ENCODE results near the gene MAP3K5. TPM values are rescaled to one million over a fixed set of nuclear protein-coding genes. Genes with fewer than 3 reads are reported as not detected.
A peak's percentile ranks its signal among the peaks of the same experiment; 100 is the strongest.

MAP3K5 gene
- total and polyA plus RNA-seq, 2 of the 8 experiments (the other 6 are each of a cell fraction or from before 2014, with no cell fraction given): 0.63 to 2.6 TPM

GRCh38 chr6:136822046-136822375 lies 29.7 kb upstream of the MAP3K5 start:
- H3K4me2 ChIP-seq (ENCODE audit: insufficient read depth in 1 of 2, low read depth in 2 of 2, low read length in 2 of 2): peak overlapping the region; percentile 76 to 92
- peak overlapping the region; percentile 46 to 91 (median 75) for H3K9ac ChIP-seq (replicated peaks in 1 of 4; ENCODE audit: extremely low read depth in 1 of 4, low read depth in 3 of 4, low read length in 3 of 4)
- H3K23me2 ChIP-seq (ENCODE audit: low read depth, low read length): peaks cover 9% of the 10 kb centered on the region; the same call in 1 of the 2 replicates
- H3K79me2 ChIP-seq (ENCODE audit: control insufficient read depth in 1 of 2, insufficient read depth in 2 of 2, low read length in 2 of 2): no peaks in the 10 kb centered on the region; a peak in 1 of 4 replicates
- peak overlapping the region; percentile 56 to 81 (median 60) for H3K4me3 ChIP-seq (ENCODE audit: extremely low read depth in 1 of 4, insufficient read depth in 2 of 4, low read depth in 3 of 4, low read length in 4 of 4)
- peak overlapping the region; percentile 10 for H4K5ac ChIP-seq (ENCODE audit: insufficient read length, low read depth, low read length)
- no peak overlapping the region for H2BK15ac ChIP-seq (ENCODE audit: low read length)
- DNase-seq (ENCODE audit: low read depth in 1 of 2, low spot score in 2 of 2) (peak in 1 of 2 experiments; percentile 48), FAIRE-seq (no peak)
- no peak overlapping the region for H3K14ac ChIP-seq (ENCODE audit: insufficient read length)
- no peak overlapping the region for H3K23ac ChIP-seq (ENCODE audit: insufficient read length)
- no peak overlapping the region for H2AK5ac ChIP-seq (ENCODE audit: low read depth, low read length)
- H3K36me3 ChIP-seq (ENCODE audit: control insufficient read depth in 2 of 4, insufficient read depth in 4 of 4, low read length in 3 of 4): peaks cover 0 to 16% (median 6%) of the 10 kb centered on the region in 4 experiments; a peak in 4 of 8 replicates
- H3K56ac ChIP-seq (replicated peaks; ENCODE audit: insufficient read length, low read depth, low read length): no peak overlapping the region
- no peaks in the 10 kb centered on the region for H4K20me1 ChIP-seq (replicated peaks in 1 of 2; ENCODE audit: control insufficient read depth in 1 of 2, insufficient read depth in 2 of 2, low read length in 2 of 2)
- H3K18ac ChIP-seq (ENCODE audit: extremely low read depth, low read length): 0 out of 2 replicates have a peak overlapping the region, but pooled peaks have one; percentile 64
- H2BK20ac ChIP-seq (ENCODE audit: low read length): no peak overlapping the region
- no peak for TF ChIP-seq EZH2 (IDR thresholded peaks at IDR 0.05; ENCODE audit: low read depth, low read length, severe bottlenecking)
- no peak for TF ChIP-seq TAF7 (optimal IDR thresholded peaks at IDR 0.05; ENCODE audit: borderline replicate concordance, low read depth, low read length)
- no peak for TF ChIP-seq KDM1A (IDR thresholded peaks at IDR 0.05; ENCODE audit: borderline replicate concordance, low read length)
- no peak for TF ChIP-seq GABPA (IDR thresholded peaks at IDR 0.05; ENCODE audit: borderline replicate concordance, insufficient read depth, low read length)
- TF ChIP-seq ZNF274 (IDR thresholded peaks at IDR 0.05; ENCODE audit: borderline replicate concordance, extremely low read depth, low read length): no peak
- TF ChIP-seq ATF2 (IDR thresholded peaks at IDR 0.05; ENCODE audit: low read length): no peak
- TF ChIP-seq POU5F1 (IDR thresholded peaks at IDR 0.05; ENCODE audit: low read depth, low read length): no peak
- TF ChIP-seq ASH2L (IDR thresholded peaks at IDR 0.05; ENCODE audit: low read length): no peak
- no peak for TF ChIP-seq RXRA (IDR thresholded peaks at IDR 0.05; ENCODE audit: insufficient read depth, low read depth, low read length)
- TF ChIP-seq YY1 (IDR thresholded peaks at IDR 0.05; ENCODE audit: low read depth, low read length): no peak
- no peak for TF ChIP-seq CREB1 (IDR thresholded peaks at IDR 0.05)
- no peak for TF ChIP-seq EGR1 (IDR thresholded peaks at IDR 0.05; ENCODE audit: borderline replicate concordance, low read depth, low read length)
- H2AFZ ChIP-seq (ENCODE audit: low read length): peak overlapping the region; percentile 95
- H2BK12ac ChIP-seq (ENCODE audit: low read depth, low read length): peak overlapping the region; percentile 91; the same call in 1 of the 2 replicates
- H3K79me1 ChIP-seq (ENCODE audit: low read depth, low read length): no peaks in the 10 kb centered on the region; the same call in 1 of the 2 replicates
- H4K8ac ChIP-seq (ENCODE audit: extremely low read depth, insufficient read depth, low read length): peak overlapping the region; percentile 72; the same call in 1 of the 2 replicates
- no peak overlapping the region for H2BK120ac ChIP-seq (replicated peaks; ENCODE audit: low read depth, low read length)
- H3K27ac ChIP-seq (ENCODE audit: low read depth, low read length): peak overlapping the region; percentile 84; the same call in 1 of the 2 replicates
- H2BK5ac ChIP-seq (ENCODE audit: low read depth, low read length): peak overlapping the region; percentile 92
- ChIA-PET POLR2A (ENCODE audit: partially characterized antibody) (interaction anchor here (0.6 to 2.4 kb wide), 4 partner anchors 10 to 33 kb away, joined by 3 to 7 read pairs (median 4); partner anchors contain the start of gene MAP3K5), CTCF (ENCODE audit: partially characterized antibody) (interaction anchor here (0.5 to 0.8 kb wide), 2 partner anchors 11 to 595 kb away, joined by 3 to 4 read pairs; no protein-coding TSS in a partner anchor)
- 29% methylated on average over 11 of the region's 11 CpGs; no CpG with 5 or more reads in 1 of the 2 experiments for WGBS, 2 experiments (ENCODE audit: extremely low coverage in 1 of 2, insufficient coverage in 1 of 2, insufficient read length in 1 of 2, insufficient replicate concordance in 2 of 2, low coverage in 1 of 2, low lambda C conversion rate in 2 of 2, missing lambda C conversion rate in 1 of 2)
- no peaks in the 10 kb centered on the region; a peak in 2 of 7 replicates for H3K27me3 ChIP-seq (replicated peaks in 1 of 4; ENCODE audit: control insufficient read depth in 3 of 4, extremely low read depth in 1 of 4, insufficient read depth in 3 of 4, low read length in 3 of 4)
- H3K4me1 ChIP-seq (replicated peaks in 1 of 4; ENCODE audit: control insufficient read depth in 3 of 4, insufficient read depth in 4 of 4, low read length in 3 of 4): peaks cover 0 to 7% (median 3%) of the 10 kb centered on the region in 4 experiments; a peak in 3 of 7 replicates
- H3K9me3 ChIP-seq (ENCODE audit: insufficient read depth in 2 of 2, low read depth in 1 of 2, low read length in 1 of 2): no peaks in the 10 kb centered on the region
- no peak overlapping the region for H4K91ac ChIP-seq (replicated peaks; ENCODE audit: insufficient read length, low read length)
- H3K4ac ChIP-seq (replicated peaks; ENCODE audit: insufficient read length, low read depth, low read length): no peak overlapping the region

Measured in H1 (cell line).